Omental fat pad (tissue), 4 donors: ENCODE results near the gene PUM2. TPM values are rescaled to one million over a fixed set of nuclear protein-coding genes. Genes with fewer than 3 reads are reported as not detected.

ENCODE experiments used
- ATAC-seq: fragments of 150-250 bp; one replicate; pipeline ENCODE4 v1.9.1; 2016; ENCODE audit warnings: mild to moderate bottlenecking, moderate library complexity; ENCODE audit not compliant: low FRiP score
- DNase-seq: peaks from one replicate; pipeline ENCODE4 v3.0.0-alpha.2; 2019; ENCODE audit warnings: low spot score
- CTCF ChIP-seq, 3 donors: fragments of 450-650 bp; IDR thresholded peaks; one replicate each; pipeline ENCODE4 v1.5.1; 2016 to 2017; ENCODE audit warnings: antibody characterized with exemption in 3 of 3, mild to moderate bottlenecking in 3 of 3, moderate library complexity in 2 of 3
- total RNA-seq, 4 donors: library from RNA; depleted of rRNA; stranded (reverse); fragments of >200 nt; gene quantifications; one replicate each; pipeline ENCODE4 v1.1.0, GENCODE V29; 2016

The PUM2 gene
- total RNA-seq, 4 donors from 2014 or later, result 42.3 to 72.4 (median 57.8) TPM

GRCh38 chr2:20361893-20362292 lies 11.2 kb upstream of the PUM2 start:
- ATAC-seq, result no peak

GRCh38 chr2:20359096-20359495 lies 8.5 kb upstream of the PUM2 start:
- TF ChIP-seq CTCF (IDR thresholded peaks at IDR 0.05), result no peak
- DNase-seq (no peak), ATAC-seq (no peak)

More at GRCh38 chr2:20361893-20362292, 11.2 kb upstream of the PUM2 start:
- TF ChIP-seq CTCF (IDR thresholded peaks at IDR 0.05), result no peak
- DNase-seq, result no peak

DNA sequence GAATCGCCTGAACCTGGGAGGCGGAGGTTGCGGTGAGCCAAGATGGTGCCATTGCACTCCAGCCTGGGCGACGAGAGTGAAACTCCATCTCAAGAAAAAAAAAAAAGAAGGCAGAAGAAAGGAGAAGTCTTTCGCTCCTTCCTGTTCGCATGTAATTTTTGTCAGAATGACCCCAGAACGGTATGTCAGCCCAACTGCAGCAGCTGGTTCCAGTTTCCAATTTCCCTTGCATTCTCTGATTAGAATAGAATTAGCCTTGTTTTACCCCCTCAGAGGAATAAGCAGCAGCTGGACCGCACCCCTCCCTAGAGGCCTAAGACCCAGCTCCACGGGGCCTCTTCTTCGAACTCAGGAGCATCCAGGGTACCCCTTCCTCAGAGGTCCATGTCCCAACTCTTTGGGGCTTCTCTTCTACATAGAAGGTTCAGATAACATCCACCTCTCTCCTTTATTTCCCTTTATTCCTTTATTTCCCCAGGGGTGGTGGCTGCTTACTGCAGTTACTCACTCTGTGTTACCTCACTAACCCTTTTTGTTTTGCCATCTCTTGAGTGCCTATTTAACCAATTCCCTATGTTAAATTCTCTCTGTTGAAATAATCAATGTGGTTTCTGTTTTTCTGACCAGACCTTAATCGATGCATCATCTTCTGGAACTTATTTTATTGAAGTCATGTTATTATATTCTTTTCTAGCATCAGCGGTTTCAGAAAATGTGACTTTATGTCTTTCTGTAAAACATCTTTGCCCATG lies 7.2 kb upstream of the PUM2 start:
- ATAC-seq, result no peak
- TF ChIP-seq CTCF (IDR thresholded peaks at IDR 0.05), result no peak
- DNase-seq, result no peak

- ATAC-seq, result no peak
- DNase-seq, result no peak
These were observed 5.4 kb upstream of the PUM2 start for GRCh38 chr2:20356042-20356441.

DNA sequence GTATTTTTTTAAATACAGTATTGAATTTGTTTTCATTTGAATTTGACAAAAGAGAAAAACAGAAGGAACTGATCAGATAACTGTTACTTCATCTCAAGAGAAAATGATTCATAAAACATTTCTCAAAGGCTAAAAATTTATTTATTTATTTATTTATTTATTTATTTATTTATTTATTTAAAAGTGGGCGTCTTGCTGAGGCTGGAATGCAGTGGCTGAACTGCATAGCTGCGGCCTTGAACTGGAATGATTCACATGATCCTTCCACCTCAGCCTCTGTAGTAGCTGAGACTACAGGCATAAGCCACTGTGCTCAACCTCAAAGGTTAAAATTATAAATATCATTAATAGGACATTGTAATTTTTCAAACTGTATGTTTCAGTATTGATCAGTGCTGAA lies 4.5 kb upstream of the PUM2 start:
- DNase-seq (no peak), ATAC-seq (no peak)
- no peak for TF ChIP-seq CTCF (IDR thresholded peaks at IDR 0.05)

More at GRCh38 chr2:20356042-20356441, 5.4 kb upstream of the PUM2 start:
- no peak for TF ChIP-seq CTCF (IDR thresholded peaks at IDR 0.05)

- DNase-seq (no peak), ATAC-seq (no peak)
- TF ChIP-seq CTCF (IDR thresholded peaks at IDR 0.05), result no peak
These were observed 2.8 kb upstream of the PUM2 start for GRCh38 chr2:20353241-20353992.
